A673 (cell line): ENCODE results near the gene NRXN3.

Experiments used
- CTCF ChIP-seq: fragments of 300-800, 200-600 bp; sonication (generic); conservative IDR thresholded peaks from 2 replicates; pipeline ENCODE4 v1.5.1; 2017; ENCODE audit warnings: low read depth, mild to moderate bottlenecking, antibody characterized with exemption, low read length, moderate library complexity, mixed read lengths
- EZH2 ChIP-seq: fragments of 200-600 bp; sonication (generic); IDR thresholded peaks from 2 replicates; pipeline ENCODE4 v1.6.1; 2017; ENCODE audit warnings: borderline replicate concordance, low read depth, mild to moderate bottlenecking, mixed read lengths, antibody characterized with exemption, low read length; ENCODE audit not compliant: poor library complexity, severe bottlenecking

GRCh38 chr14:78947681-78948080, 777.5 kb downstream of the NRXN3 start:
- TF ChIP-seq CTCF (no peak), EZH2 (no peak)
